ENCODE measurements around the gene TFAP2E.

GRCh38 chr1:35580949-35581388 lies 7.9 kb downstream of the TFAP2E start:
- no peak for TF ChIP-seq POLR2A (IDR thresholded peaks at IDR 0.05)
- no peak for TF ChIP-seq POLR2AphosphoS5 (IDR thresholded peaks at IDR 0.05)

Measured in upper lobe of left lung (tissue), 4 donors.